Measurements from ENCODE around the gene TEX13B. TPM values are rescaled to one million over a fixed set of nuclear protein-coding genes. Genes with fewer than 3 reads are reported as not detected.
"Not testable (repeated sequence)": the region's sequence is repeated elsewhere in the genome, so short reads cannot be mapped to it uniquely, and the experiment has no call there.

Gene TEX13B
- total RNA-seq, 4 donors from 2014 or later = not detected

DNA sequence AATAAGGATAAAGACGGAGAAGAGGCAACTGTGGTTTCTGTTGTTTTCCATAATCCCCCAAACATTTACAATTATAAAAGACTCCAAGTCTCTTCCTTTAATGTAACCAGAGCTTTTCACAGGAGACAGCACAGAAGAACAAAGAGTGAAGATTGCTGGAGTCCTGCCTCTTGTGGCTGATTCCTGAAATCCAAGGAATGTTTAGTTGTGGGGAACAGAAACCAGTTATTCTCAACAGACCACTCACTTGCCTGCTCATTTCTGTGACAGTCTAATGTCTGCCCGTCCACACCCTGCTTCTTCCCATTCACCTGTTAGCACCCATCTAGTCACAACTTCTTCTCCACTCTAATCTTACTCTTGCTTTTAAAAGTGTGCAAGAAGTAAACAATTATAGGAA, 12.1 kb downstream of the TEX13B start:
- in situ Hi-C loops (cut with MboI; ENCODE audit: low pct_ligation_motif_present in 1 of 4, low pct_unique_long_range_greater_than_20kb in 1 of 4, low sequenced_read_pairs in 3 of 4) (no loop called here), intact Hi-C loops (cut with DNase I; ENCODE audit: low total_unique reads) (no loop called here)
- 55 to 66% methylated on average over 2 of the region's 2 CpGs for WGBS, 2 donors (ENCODE audit: low coverage in 1 of 2)
- Histone ChIP-seq H3K4me1 (no peaks in the 10 kb centered on the region), H3K4me3 (no peak overlapping the region), H3K27ac (no peak overlapping the region), H3K36me3 (no peaks in the 10 kb centered on the region), H3K27me3 (no peaks in the 10 kb centered on the region), H3K9me3 (no peaks in the 10 kb centered on the region)
- no peak for DNase-seq
- TF ChIP-seq POLR2A (IDR thresholded peaks at IDR 0.05) (no peak), EP300 (IDR thresholded peaks at IDR 0.05; ENCODE audit: low read depth) (no peak), POLR2AphosphoS5 (IDR thresholded peaks at IDR 0.05) (no peak)
- TF ChIP-seq, protein P1, sequence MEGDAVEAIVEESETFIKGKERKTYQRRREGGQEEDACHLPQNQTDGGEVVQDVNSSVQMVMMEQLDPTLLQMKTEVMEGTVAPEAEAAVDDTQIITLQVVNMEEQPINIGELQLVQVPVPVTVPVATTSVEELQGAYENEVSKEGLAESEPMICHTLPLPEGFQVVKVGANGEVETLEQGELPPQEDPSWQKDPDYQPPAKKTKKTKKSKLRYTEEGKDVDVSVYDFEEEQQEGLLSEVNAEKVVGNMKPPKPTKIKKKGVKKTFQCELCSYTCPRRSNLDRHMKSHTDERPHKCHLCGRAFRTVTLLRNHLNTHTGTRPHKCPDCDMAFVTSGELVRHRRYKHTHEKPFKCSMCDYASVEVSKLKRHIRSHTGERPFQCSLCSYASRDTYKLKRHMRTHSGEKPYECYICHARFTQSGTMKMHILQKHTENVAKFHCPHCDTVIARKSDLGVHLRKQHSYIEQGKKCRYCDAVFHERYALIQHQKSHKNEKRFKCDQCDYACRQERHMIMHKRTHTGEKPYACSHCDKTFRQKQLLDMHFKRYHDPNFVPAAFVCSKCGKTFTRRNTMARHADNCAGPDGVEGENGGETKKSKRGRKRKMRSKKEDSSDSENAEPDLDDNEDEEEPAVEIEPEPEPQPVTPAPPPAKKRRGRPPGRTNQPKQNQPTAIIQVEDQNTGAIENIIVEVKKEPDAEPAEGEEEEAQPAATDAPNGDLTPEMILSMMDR (IDR thresholded peaks at IDR 0.05) = no peak

DNA sequence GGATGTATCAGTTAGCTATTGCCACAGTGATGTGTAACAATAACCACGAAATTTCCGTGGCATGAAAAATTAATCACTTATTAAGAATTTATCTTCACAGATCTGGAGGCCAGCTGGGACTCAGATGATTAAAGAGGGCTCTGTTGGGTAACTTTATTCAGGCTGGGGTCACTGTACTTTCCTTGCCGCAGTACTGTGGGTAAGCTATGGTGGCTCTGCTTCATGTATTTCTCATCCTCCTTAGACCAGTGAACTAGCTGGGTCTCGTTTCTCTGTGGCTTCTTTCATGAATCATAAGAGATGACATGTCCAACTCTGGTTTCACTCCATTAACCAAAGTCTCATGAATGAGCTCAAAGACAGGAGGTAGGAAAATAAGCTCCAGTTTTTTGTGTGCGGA, 13.5 kb downstream of the TEX13B start:
- TF ChIP-seq POLR2A (IDR thresholded peaks at IDR 0.05) (no peak), POLR2AphosphoS5 (IDR thresholded peaks at IDR 0.05) (no peak), EP300 (IDR thresholded peaks at IDR 0.05; ENCODE audit: low read depth) (no peak)
- TF ChIP-seq, protein P1 (IDR thresholded peaks at IDR 0.05) = no peak
- Histone ChIP-seq H3K27ac (no peak overlapping the region), H3K4me3 (no peak overlapping the region), H3K27me3 (no peaks in the 10 kb centered on the region), H3K4me1 (no peaks in the 10 kb centered on the region), H3K36me3 (no peaks in the 10 kb centered on the region), H3K9me3 (no peaks in the 10 kb centered on the region)
- DNase-seq = no peak
- in situ Hi-C loops (cut with MboI; ENCODE audit: low pct_ligation_motif_present in 1 of 4, low pct_unique_long_range_greater_than_20kb in 1 of 4, low sequenced_read_pairs in 3 of 4) = no loop called here
- 80 to 100% methylated on average over 1 to 5 of the region's 5 CpGs for WGBS, 2 donors (ENCODE audit: low coverage in 1 of 2)
- intact Hi-C loops (cut with DNase I; ENCODE audit: low total_unique reads) = no loop called here

DNA sequence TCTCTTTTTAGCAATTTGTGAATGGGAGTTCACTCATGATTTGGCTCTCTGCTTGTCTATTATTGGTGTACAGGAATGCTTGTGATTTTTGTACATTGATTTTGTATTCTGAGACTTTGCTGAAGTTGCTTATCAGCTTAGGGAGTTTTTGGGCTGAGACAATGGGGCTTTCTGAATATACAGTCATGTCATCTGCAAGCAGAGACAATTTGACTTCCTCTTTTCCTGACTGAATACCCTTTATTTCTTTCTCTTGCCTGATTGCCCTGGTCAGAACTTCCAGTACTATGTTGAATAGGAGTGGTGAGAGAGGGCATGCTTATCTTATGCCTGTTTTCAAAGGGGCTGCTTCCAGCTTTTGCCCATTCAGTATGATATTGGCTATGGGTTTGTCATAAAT, 26.8 kb downstream of the TEX13B start:
- in situ Hi-C loops (cut with MboI; ENCODE audit: low pct_ligation_motif_present in 1 of 4, low pct_unique_long_range_greater_than_20kb in 1 of 4, low sequenced_read_pairs in 3 of 4); H3K27me3 ChIP-seq; H3K4me3 ChIP-seq; H3K9me3 ChIP-seq; H3K36me3 ChIP-seq; H3K27ac ChIP-seq; intact Hi-C loops (cut with DNase I; ENCODE audit: low total_unique reads); H3K4me1 ChIP-seq; DNase-seq: not testable (repeated sequence)

DNA sequence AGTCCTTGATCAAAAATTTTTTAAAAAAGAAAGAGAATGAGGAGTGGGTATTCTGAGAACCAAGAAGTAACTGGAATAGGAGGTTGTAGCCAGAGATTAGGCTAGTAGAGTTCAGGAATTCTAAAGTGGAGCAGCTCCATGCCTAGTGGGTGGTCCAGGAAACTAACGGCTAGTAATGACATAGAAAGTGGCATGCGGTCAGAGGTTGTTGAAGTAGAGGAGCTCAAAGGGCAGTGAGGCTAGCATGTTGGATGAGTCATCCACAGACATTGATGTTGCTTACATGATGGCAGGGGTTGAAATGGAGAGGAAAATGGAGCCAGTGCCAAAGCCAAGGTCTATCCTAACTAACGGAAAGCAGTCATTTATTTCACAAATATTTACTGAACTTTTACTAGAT, 42.1 kb downstream of the TEX13B start:
- no peaks in the 10 kb centered on the region for H3K27me3 ChIP-seq
- H3K4me1 ChIP-seq = no peaks in the 10 kb centered on the region
- in situ Hi-C loops (cut with MboI; ENCODE audit: low pct_ligation_motif_present in 1 of 4, low pct_unique_long_range_greater_than_20kb in 1 of 4, low sequenced_read_pairs in 3 of 4) (no loop called here), intact Hi-C loops (cut with DNase I; ENCODE audit: low total_unique reads) (no loop called here)
- no peak overlapping the region for H3K4me3 ChIP-seq
- DNase-seq = no peak
- TF ChIP-seq POLR2AphosphoS5 (IDR thresholded peaks at IDR 0.05) (no peak), EP300 (IDR thresholded peaks at IDR 0.05; ENCODE audit: low read depth) (no peak), POLR2A (IDR thresholded peaks at IDR 0.05) (no peak)
- TF ChIP-seq, protein P1 (IDR thresholded peaks at IDR 0.05) = no peak
- no peaks in the 10 kb centered on the region for H3K9me3 ChIP-seq
- WGBS, 2 donors (ENCODE audit: low coverage in 1 of 2) = 64% methylated on average over 3 of the region's 3 CpGs; no CpG with 5 or more reads in 1 of the 2 donors
- H3K27ac ChIP-seq = no peak overlapping the region
- H3K36me3 ChIP-seq = no peaks in the 10 kb centered on the region

DNA sequence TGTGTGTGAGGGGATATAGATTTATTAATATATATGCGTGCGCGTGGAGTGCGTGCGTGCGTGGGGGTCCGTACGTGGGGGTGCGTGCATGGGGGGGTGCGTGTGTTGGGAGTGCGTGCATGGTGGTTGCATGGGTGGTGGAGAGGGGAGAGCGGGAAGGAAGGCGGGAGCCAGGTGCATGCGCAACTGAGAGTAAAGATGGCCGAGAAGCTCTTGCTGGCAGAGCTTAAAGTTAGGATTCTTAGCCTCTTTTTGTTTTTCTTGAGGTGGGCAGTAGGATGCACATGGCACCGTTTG, 45.8 kb downstream of the TEX13B start:
- in situ Hi-C loops (cut with MboI; ENCODE audit: low pct_ligation_motif_present in 1 of 4, low pct_unique_long_range_greater_than_20kb in 1 of 4, low sequenced_read_pairs in 3 of 4) = no loop called here
- Histone ChIP-seq H3K4me3 (no peak overlapping the region), H3K36me3 (no peaks in the 10 kb centered on the region), H3K9me3 (no peaks in the 10 kb centered on the region), H3K27me3 (no peaks in the 10 kb centered on the region), H3K27ac (no peak overlapping the region), H3K4me1 (no peaks in the 10 kb centered on the region)
- intact Hi-C loops (cut with DNase I; ENCODE audit: low total_unique reads) = no loop called here
- no peak for DNase-seq
- no peak for TF ChIP-seq POLR2AphosphoS5 (IDR thresholded peaks at IDR 0.05)
- TF ChIP-seq, protein P1 (IDR thresholded peaks at IDR 0.05) = no peak
- no peak for TF ChIP-seq POLR2A (IDR thresholded peaks at IDR 0.05)
- no peak for TF ChIP-seq EP300 (IDR thresholded peaks at IDR 0.05; ENCODE audit: low read depth)
- WGBS, 2 donors (ENCODE audit: low coverage in 1 of 2) = 70 to 87% methylated on average over 2 to 16 of the region's 16 CpGs

Data from transverse colon (tissue), 4 donors.